Measurements from ENCODE around the gene ZNF521.

ZNF521 gene

GRCh38 chr18:25351777-25352628, at the start of gene ZNF521:
Gene ZNF521 (minus strand): TSS chr18:25352166. CDS start chr18:25350946, 1,220 bp downstream.
- H3K27me3 ChIP-seq (ENCODE audit: control insufficient read depth in 1 of 2, insufficient read depth in 2 of 2, low read length in 2 of 2): peaks cover 0 to 17% of the 10 kb centered on the region in 2 donors

DNA sequence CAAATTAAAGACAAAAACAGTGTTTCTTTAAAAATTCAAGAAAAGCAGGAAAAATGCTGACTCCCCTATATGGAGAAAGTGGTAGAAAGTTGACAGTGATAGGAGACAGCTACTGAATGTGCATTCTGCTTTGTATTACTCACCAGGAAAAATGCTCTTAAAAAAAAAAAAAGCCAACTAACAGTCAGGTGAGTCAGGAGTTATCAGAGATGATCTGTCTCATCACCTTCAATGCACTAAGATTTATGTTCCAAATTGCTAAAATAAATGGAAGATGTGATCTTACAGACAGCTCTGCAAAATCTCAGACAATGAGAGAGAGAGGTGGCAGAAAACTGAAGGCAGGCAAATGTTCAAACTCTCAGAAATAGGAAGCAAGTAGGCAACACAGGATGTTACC, 47.6 kb upstream of the ZNF521 start:
- Histone ChIP-seq H3K27ac (ENCODE audit: low read depth, low read length) (no peak overlapping the region), H3K27me3 (ENCODE audit: control insufficient read depth in 1 of 2, insufficient read depth in 2 of 2, low read length in 2 of 2) (no peaks in the 10 kb centered on the region)

More at GRCh38 chr18:25351777-25352628, at the start of gene ZNF521:
- H3K9ac ChIP-seq (ENCODE audit: low read length): peak within 1 kb of the TSS; percentile 76
- H3K27ac ChIP-seq (ENCODE audit: low read depth, low read length): peak within 1 kb of the TSS; percentile 72
- H3K36me3 ChIP-seq (ENCODE audit: insufficient read depth, low read length): no peaks in the 10 kb centered on the region
- H3K4me3 ChIP-seq (ENCODE audit: low read depth in 1 of 2, low read length in 2 of 2): peak within 1 kb of the TSS; percentile 61 to 82
- no peaks in the 10 kb centered on the region for H3K4me1 ChIP-seq (ENCODE audit: insufficient read depth, low read length)
- no peaks in the 10 kb centered on the region for H3K9me3 ChIP-seq (ENCODE audit: low read length)

DNA sequence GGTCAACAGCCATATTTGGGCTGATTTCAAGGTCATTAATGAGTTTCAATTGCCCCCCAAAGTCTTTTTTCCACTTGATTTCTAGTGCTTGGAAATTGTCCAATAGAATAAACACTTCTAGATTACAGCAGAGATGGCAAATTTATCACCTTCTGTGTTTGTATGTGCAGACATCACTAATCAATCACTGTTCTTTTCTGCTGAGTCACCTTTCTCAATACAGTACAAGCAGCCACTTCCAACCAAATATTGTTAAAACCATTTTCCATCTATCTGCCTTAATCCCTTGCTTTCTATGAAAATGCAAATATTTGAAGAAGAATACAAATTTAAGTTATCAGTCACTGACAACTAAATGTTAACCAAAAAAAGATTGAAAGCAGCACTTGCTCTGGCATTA, 40.2 kb upstream of the ZNF521 start:
- H3K9ac ChIP-seq (ENCODE audit: low read length): no peak overlapping the region
- H3K36me3 ChIP-seq (ENCODE audit: insufficient read depth, low read length): no peaks in the 10 kb centered on the region
- H3K9me3 ChIP-seq (ENCODE audit: low read length): no peaks in the 10 kb centered on the region
- no peak overlapping the region for H3K4me3 ChIP-seq (ENCODE audit: low read depth in 1 of 2, low read length in 2 of 2)
- no peak overlapping the region for H3K27ac ChIP-seq (ENCODE audit: low read depth, low read length)
- no peaks in the 10 kb centered on the region for H3K4me1 ChIP-seq (ENCODE audit: insufficient read depth, low read length)
- no peaks in the 10 kb centered on the region for H3K27me3 ChIP-seq (ENCODE audit: control insufficient read depth in 1 of 2, insufficient read depth in 2 of 2, low read length in 2 of 2)

More for the DNA sequence above, 47.6 kb upstream of the ZNF521 start:
- H3K4me1 ChIP-seq (ENCODE audit: insufficient read depth, low read length): no peaks in the 10 kb centered on the region
- H3K36me3 ChIP-seq (ENCODE audit: insufficient read depth, low read length): no peaks in the 10 kb centered on the region
- H3K9me3 ChIP-seq (ENCODE audit: low read length): no peaks in the 10 kb centered on the region
- no peak overlapping the region for H3K9ac ChIP-seq (ENCODE audit: low read length)
- no peak overlapping the region for H3K4me3 ChIP-seq (ENCODE audit: low read depth in 1 of 2, low read length in 2 of 2)

DNA sequence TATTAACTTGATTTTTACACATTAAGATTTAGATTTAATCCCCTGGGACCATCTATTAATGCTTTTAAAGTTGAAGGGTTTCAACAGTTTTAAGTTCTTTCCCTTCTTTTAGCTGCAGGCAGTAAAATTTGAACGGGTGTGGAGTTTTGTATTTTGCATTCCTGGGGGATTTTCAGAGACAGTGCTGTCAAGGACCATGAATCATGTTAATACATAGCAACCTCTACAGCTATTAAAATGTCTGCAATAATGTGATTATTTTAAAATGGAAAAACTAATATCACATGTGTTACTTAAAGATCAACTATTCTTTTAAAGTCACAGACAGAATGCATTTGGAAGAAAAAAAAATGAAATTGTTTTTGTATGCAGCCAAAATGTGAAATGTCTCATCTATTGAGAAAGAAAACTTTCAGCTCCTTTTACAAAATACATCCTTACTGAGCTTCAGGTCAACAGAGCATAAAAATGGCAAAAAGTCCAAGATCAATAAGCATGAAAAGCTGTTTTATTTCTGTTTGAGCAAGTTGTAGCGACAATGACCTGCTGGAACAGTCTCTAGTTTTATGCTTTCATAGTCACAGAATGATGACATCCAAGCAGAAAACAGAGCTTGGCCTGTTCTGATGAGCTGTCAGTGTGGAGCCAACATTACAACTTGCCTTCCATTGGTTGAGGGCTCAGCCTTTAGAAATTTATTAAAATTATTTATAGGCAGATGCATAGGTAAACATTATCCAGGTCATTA, 21.6 kb upstream of the ZNF521 start:
- Histone ChIP-seq H3K27ac (ENCODE audit: low read depth, low read length) (no peak overlapping the region), H3K9me3 (ENCODE audit: low read length) (no peaks in the 10 kb centered on the region), H3K36me3 (ENCODE audit: insufficient read depth, low read length) (no peaks in the 10 kb centered on the region), H3K9ac (ENCODE audit: low read length) (no peak overlapping the region), H3K4me1 (ENCODE audit: insufficient read depth, low read length) (no peaks in the 10 kb centered on the region), H3K27me3 (ENCODE audit: control insufficient read depth in 1 of 2, insufficient read depth in 2 of 2, low read length in 2 of 2) (no peaks in the 10 kb centered on the region), H3K4me3 (ENCODE audit: low read depth in 1 of 2, low read length in 2 of 2) (no peak overlapping the region)

GRCh38 chr18:25370391-25370790, 18.4 kb upstream of the ZNF521 start:
- Histone ChIP-seq H3K9ac (ENCODE audit: low read length) (no peak overlapping the region), H3K9me3 (ENCODE audit: low read length) (no peaks in the 10 kb centered on the region), H3K4me1 (ENCODE audit: insufficient read depth, low read length) (no peaks in the 10 kb centered on the region), H3K4me3 (ENCODE audit: low read depth in 1 of 2, low read length in 2 of 2) (no peak overlapping the region), H3K27me3 (ENCODE audit: control insufficient read depth in 1 of 2, insufficient read depth in 2 of 2, low read length in 2 of 2) (no peaks in the 10 kb centered on the region), H3K27ac (ENCODE audit: low read depth, low read length) (no peak overlapping the region), H3K36me3 (ENCODE audit: insufficient read depth, low read length) (no peaks in the 10 kb centered on the region)

DNA sequence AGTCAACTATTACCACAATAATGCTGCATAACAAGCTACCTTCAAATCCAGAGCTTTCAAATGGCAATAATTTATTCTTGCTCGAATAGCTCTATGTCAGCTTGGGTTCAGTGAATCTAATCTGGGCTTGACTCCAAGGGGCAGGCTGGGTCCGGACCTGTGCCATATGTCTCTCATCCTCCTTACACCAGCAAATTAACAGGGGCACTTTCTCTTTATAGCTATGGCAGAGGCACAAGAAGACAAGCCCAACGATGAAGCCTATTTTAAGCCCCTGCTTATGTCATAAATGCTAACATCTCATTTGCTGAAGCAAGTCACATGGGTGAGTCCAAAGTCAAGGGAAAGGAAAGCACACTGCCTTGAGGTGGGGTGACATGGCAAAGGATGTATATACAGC, 13.3 kb upstream of the ZNF521 start:
- H3K9ac ChIP-seq (ENCODE audit: low read length): no peak overlapping the region
- no peak overlapping the region for H3K27ac ChIP-seq (ENCODE audit: low read depth, low read length)
- no peaks in the 10 kb centered on the region for H3K27me3 ChIP-seq (ENCODE audit: control insufficient read depth in 1 of 2, insufficient read depth in 2 of 2, low read length in 2 of 2)
- H3K36me3 ChIP-seq (ENCODE audit: insufficient read depth, low read length): no peaks in the 10 kb centered on the region
- no peaks in the 10 kb centered on the region for H3K4me1 ChIP-seq (ENCODE audit: insufficient read depth, low read length)
- no peaks in the 10 kb centered on the region for H3K9me3 ChIP-seq (ENCODE audit: low read length)
- H3K4me3 ChIP-seq (ENCODE audit: low read depth in 1 of 2, low read length in 2 of 2): no peak overlapping the region

GRCh38 chr18:25364732-25365131, 12.8 kb upstream of the ZNF521 start:
- no peaks in the 10 kb centered on the region for H3K9me3 ChIP-seq (ENCODE audit: low read length)
- no peak overlapping the region for H3K9ac ChIP-seq (ENCODE audit: low read length)
- H3K27me3 ChIP-seq (ENCODE audit: control insufficient read depth in 1 of 2, insufficient read depth in 2 of 2, low read length in 2 of 2): no peaks in the 10 kb centered on the region
- no peak overlapping the region for H3K27ac ChIP-seq (ENCODE audit: low read depth, low read length)
- H3K4me1 ChIP-seq (ENCODE audit: insufficient read depth, low read length): no peaks in the 10 kb centered on the region
- H3K4me3 ChIP-seq (ENCODE audit: low read depth in 1 of 2, low read length in 2 of 2): no peak overlapping the region
- H3K36me3 ChIP-seq (ENCODE audit: insufficient read depth, low read length): no peaks in the 10 kb centered on the region

DNA sequence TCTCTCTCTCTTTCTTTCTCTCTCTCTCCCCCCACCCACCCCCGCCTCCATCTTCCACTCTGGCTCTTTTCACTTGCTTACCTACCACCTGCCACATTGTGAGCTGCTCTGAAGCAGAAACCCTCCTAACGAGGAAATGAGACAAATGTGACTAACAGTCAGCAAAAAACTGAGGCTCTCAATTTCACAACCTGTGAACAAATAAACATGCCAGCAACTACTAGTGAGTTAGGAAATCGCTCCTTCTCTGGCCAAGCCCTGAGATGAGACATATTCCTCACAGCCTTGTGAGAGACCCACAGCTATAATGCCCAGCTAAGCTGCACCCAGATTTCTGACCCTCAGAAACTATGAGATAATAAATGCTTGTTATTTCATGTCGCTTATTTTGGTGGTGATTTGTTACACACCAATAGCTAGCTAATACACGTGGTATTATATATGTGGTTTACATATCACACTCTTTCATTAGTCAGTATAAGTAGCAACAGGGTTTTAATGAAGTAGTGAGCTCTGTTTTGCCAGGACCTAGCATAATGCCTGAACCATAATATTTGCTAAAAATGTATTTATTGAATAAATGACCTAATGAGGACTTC, 8.4 kb upstream of the ZNF521 start:
- Histone ChIP-seq H3K9me3 (ENCODE audit: low read length) (no peaks in the 10 kb centered on the region), H3K4me1 (ENCODE audit: insufficient read depth, low read length) (no peaks in the 10 kb centered on the region), H3K4me3 (ENCODE audit: low read depth in 1 of 2, low read length in 2 of 2) (no peak overlapping the region), H3K27me3 (ENCODE audit: control insufficient read depth in 1 of 2, insufficient read depth in 2 of 2, low read length in 2 of 2) (no peaks in the 10 kb centered on the region), H3K27ac (ENCODE audit: low read depth, low read length) (no peak overlapping the region), H3K9ac (ENCODE audit: low read length) (no peak overlapping the region), H3K36me3 (ENCODE audit: insufficient read depth, low read length) (no peaks in the 10 kb centered on the region)

DNA sequence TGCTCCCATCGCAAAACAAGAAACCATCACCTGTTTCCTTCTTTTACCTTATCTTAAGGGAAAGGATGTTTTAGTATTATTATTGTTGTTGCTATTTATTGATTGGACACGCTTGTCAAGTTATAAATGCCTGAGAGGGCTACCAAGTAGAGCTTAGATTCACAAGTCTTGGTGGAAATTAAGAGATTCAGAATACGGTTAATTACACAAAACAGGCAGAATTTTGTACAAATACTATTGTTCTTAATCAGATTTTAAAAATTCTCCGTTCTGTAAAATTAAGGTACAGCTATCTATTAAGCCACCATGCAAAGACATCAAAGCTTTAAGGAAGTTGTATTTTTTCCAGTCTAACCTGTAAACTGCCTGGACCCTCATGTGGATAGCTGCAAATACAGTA, 1.1 kb upstream of the ZNF521 start:
- peaks cover 0 to 17% of the 10 kb centered on the region in 2 donors for H3K27me3 ChIP-seq (ENCODE audit: control insufficient read depth in 1 of 2, insufficient read depth in 2 of 2, low read length in 2 of 2)

DNA sequence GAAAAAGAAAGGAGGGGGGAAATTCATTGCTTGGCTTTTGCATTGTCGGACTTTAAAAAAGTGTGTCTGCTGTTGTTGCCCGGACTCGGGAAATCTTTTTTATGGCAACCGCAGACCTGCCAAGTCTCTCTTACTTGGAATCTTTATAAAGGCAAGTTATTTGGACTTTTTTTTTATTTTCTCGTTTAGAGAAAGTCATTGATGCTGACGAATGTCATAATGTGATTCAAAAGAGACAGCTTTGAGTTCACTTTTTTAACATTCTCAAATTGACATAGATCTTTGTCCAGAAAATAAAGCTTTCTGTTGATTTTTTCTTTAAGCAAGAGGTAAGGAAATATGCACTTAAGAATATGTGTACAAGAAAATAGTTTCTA, 651 bp upstream of the ZNF521 start:
- no peaks in the 10 kb centered on the region for H3K9me3 ChIP-seq (ENCODE audit: low read length)
- H3K4me1 ChIP-seq (ENCODE audit: insufficient read depth, low read length): no peaks in the 10 kb centered on the region
- H3K36me3 ChIP-seq (ENCODE audit: insufficient read depth, low read length): no peaks in the 10 kb centered on the region
- H3K27me3 ChIP-seq (ENCODE audit: control insufficient read depth in 1 of 2, insufficient read depth in 2 of 2, low read length in 2 of 2): peaks cover 0 to 17% of the 10 kb centered on the region in 2 donors
- H3K27ac ChIP-seq (ENCODE audit: low read depth, low read length): peak overlapping the region; percentile 24
- no peak overlapping the region for H3K9ac ChIP-seq (ENCODE audit: low read length)
- H3K4me3 ChIP-seq (ENCODE audit: low read depth in 1 of 2, low read length in 2 of 2): no peak overlapping the region

More for the DNA sequence above, 1.1 kb upstream of the ZNF521 start:
- no peak overlapping the region for H3K4me3 ChIP-seq (ENCODE audit: low read depth in 1 of 2, low read length in 2 of 2)
- H3K27ac ChIP-seq (ENCODE audit: low read depth, low read length): no peak overlapping the region
- no peaks in the 10 kb centered on the region for H3K4me1 ChIP-seq (ENCODE audit: insufficient read depth, low read length)
- H3K36me3 ChIP-seq (ENCODE audit: insufficient read depth, low read length): no peaks in the 10 kb centered on the region
- H3K9me3 ChIP-seq (ENCODE audit: low read length): no peaks in the 10 kb centered on the region
- no peak overlapping the region for H3K9ac ChIP-seq (ENCODE audit: low read length)

GRCh38 chr18:25351280-25351775, 638 bp downstream of the ZNF521 start:
- peak overlapping the region; percentile 76 for H3K9ac ChIP-seq (ENCODE audit: low read length)
- no peaks in the 10 kb centered on the region for H3K9me3 ChIP-seq (ENCODE audit: low read length)
- no peaks in the 10 kb centered on the region for H3K4me1 ChIP-seq (ENCODE audit: insufficient read depth, low read length)
- no peaks in the 10 kb centered on the region for H3K36me3 ChIP-seq (ENCODE audit: insufficient read depth, low read length)
- peaks cover 0 to 21% of the 10 kb centered on the region in 2 donors for H3K27me3 ChIP-seq (ENCODE audit: control insufficient read depth in 1 of 2, insufficient read depth in 2 of 2, low read length in 2 of 2)
- H3K4me3 ChIP-seq (ENCODE audit: low read depth in 1 of 2, low read length in 2 of 2): peak overlapping the region; percentile 61 to 82
- peak overlapping the region; percentile 72 for H3K27ac ChIP-seq (ENCODE audit: low read depth, low read length)
